Keratinocyte (primary cell): Measurements from ENCODE around the gene TSPAN10. TPM values are rescaled to one million over a fixed set of nuclear protein-coding genes. Genes with fewer than 3 reads are reported as not detected.
A peak's percentile ranks its signal among the peaks of the same experiment; 100 is the strongest.

Source experiments
- DNase-seq: peaks from one replicate; pipeline ENCODE4 v3.0.0-alpha.2; 2011; ENCODE audit warnings: low read depth, missing footprints, low spot score
- FAIRE-seq: peaks from 2 replicates; lab custom pipeline; 2011; peaks lifted over from hg19 to GRCh38; lab: Jason Lieb, UNC
- H2AFZ ChIP-seq: 2 replicates; pipeline ENCODE4 v1.6.0; 2012; ENCODE audit warnings: low read length, control low read depth, inconsistent platforms; ENCODE audit not compliant: control insufficient read depth
- H3K27ac ChIP-seq: 2 replicates; pipeline ENCODE4 v1.5.1; 2011; ENCODE audit warnings: low read length; ENCODE audit not compliant: control insufficient read depth, insufficient read depth
- H3K27me3 ChIP-seq: 3 replicates; pipeline ENCODE4 v1.6.0; 2011; ENCODE audit warnings: low read length; ENCODE audit not compliant: control insufficient read depth, insufficient read depth; ENCODE audit errors: extremely low read depth
- H3K36me3 ChIP-seq, 2 experiments: 2 replicates in 1 of 2; 3 replicates in 1 of 2; pipeline ENCODE4 v1.5.1; 2011; ENCODE audit warnings: low read length in 2 of 2, mild to moderate bottlenecking in 1 of 2; ENCODE audit not compliant: control insufficient read depth in 2 of 2, insufficient read depth in 2 of 2; ENCODE audit errors: extremely low read depth in 1 of 2
- H3K4me1 ChIP-seq: 3 replicates; pipeline ENCODE4 v1.5.1; 2011; ENCODE audit warnings: low read length; ENCODE audit not compliant: control insufficient read depth, insufficient read depth; ENCODE audit errors: extremely low read depth
- H3K4me2 ChIP-seq: 3 replicates; pipeline ENCODE4 v1.6.0; 2011; ENCODE audit warnings: low read depth, low read length; ENCODE audit not compliant: control insufficient read depth, insufficient read depth; ENCODE audit errors: extremely low read depth
- H3K4me3 ChIP-seq, 3 experiments: fragments of 200-600 bp in 1 of 3; sonication (generic) in 1 of 3; 2 replicates in 2 of 3; 3 replicates in 1 of 3; pipeline ENCODE4 v1.5.1; 2011 to 2016; ENCODE audit warnings: low read length in 3 of 3, mild to moderate bottlenecking in 3 of 3, control low read depth in 2 of 3, inconsistent platforms in 1 of 3, low read depth in 1 of 3, mixed read lengths in 1 of 3, mixed run types in 1 of 3, moderate library complexity in 1 of 3; ENCODE audit not compliant: control insufficient read depth in 2 of 3, insufficient read depth in 2 of 3; ENCODE audit errors: extremely low read depth in 1 of 3
- H3K79me2 ChIP-seq: 2 replicates; pipeline ENCODE4 v1.6.0; 2012; ENCODE audit warnings: low read length; ENCODE audit not compliant: control insufficient read depth, insufficient read depth
- H3K9ac ChIP-seq: 3 replicates; pipeline ENCODE4 v1.6.0; 2011; ENCODE audit warnings: low read length; ENCODE audit not compliant: control insufficient read depth, insufficient read depth; ENCODE audit errors: extremely low read depth
- H3K9me1 ChIP-seq: 3 replicates; pipeline ENCODE4 v1.6.0; 2011; ENCODE audit warnings: low read length; ENCODE audit not compliant: control insufficient read depth, insufficient read depth; ENCODE audit errors: extremely low read depth
- H3K9me3 ChIP-seq: 2 replicates; pipeline ENCODE4 v1.5.1; 2012; ENCODE audit warnings: low read depth, low read length; ENCODE audit not compliant: control insufficient read depth
- H4K20me1 ChIP-seq: 3 replicates; pipeline ENCODE4 v1.6.0; 2011; ENCODE audit warnings: low read length; ENCODE audit not compliant: control insufficient read depth, insufficient read depth; ENCODE audit errors: extremely low read depth
- CTCF ChIP-seq, 3 experiments: IDR thresholded peaks in 1 of 3; conservative IDR thresholded peaks in 1 of 3; optimal IDR thresholded peaks in 1 of 3; 2 replicates in 2 of 3; 3 replicates in 1 of 3; pipeline versions ENCODE3 to v1.5.1; 2011; ENCODE audit warnings: low read length in 3 of 3, mild to moderate bottlenecking in 3 of 3, moderate library complexity in 2 of 3, control low read depth in 1 of 3, inconsistent platforms in 1 of 3; ENCODE audit not compliant: insufficient read depth in 2 of 3; ENCODE audit errors: extremely low read depth in 1 of 3
- EZH2 ChIP-seq: IDR thresholded peaks from one replicate; pipeline ENCODE4 v1.6.1; 2012; ENCODE audit warnings: inconsistent platforms, mild to moderate bottlenecking, low read length, moderate library complexity
- dilution Hi-C: fragments of 300-500 bp; cut with MboI; formaldehyde crosslinking; loops from one replicate; pipeline ENCODE4 v1.7.0; 2020; ENCODE audit warnings: low sequenced_read_pairs; ENCODE audit not compliant: extremely low pct_ligation_motif_present
- polyA plus RNA-seq, 5 experiments: library from polyadenylated mRNA; depleted of rRNA in 3 of 5; stranded (reverse) in 3 of 5; stranded (forward) in 1 of 5; unstranded in 1 of 5; fragments of >200 nt; gene quantifications; 1 replicate in 1 of 5; 2 replicates in 3 of 5; 3 replicates in 1 of 5; pipeline versions ENCODE4 v1.2.1 to v1.2.3, GENCODE V29; 2011 to 2012; ENCODE audit warnings: missing spikeins in 2 of 5, low read depth in 1 of 5, low replicate concordance in 1 of 5

The TSPAN10 gene
- polyA plus RNA-seq, 1 donor (not counting 4 experiments of a cell fraction or from before 2014, with no cell fraction given) = 0.89 TPM

GRCh38 chr17:81647640-81648012 lies 10.6 kb downstream of the TSPAN10 start:
- Histone ChIP-seq H3K9me1 (no peaks in the 10 kb centered on the region), H3K9me3 (no peaks in the 10 kb centered on the region), H3K79me2 (no peaks in the 10 kb centered on the region), H3K4me3 (no peak overlapping the region), H3K9ac (no peak overlapping the region), H3K4me2 (no peak overlapping the region), H2AFZ (no peak overlapping the region), H4K20me1 (peaks cover 4% of the 10 kb centered on the region), H3K4me1 (peaks cover under 1% of the 10 kb centered on the region), H3K27ac (no peak overlapping the region), H3K27me3 (peaks cover 25% of the 10 kb centered on the region), H3K36me3 (peaks cover 0 to 3% of the 10 kb centered on the region in 2 experiments)
- FAIRE-seq (no peak), DNase-seq (no peak)
- TF ChIP-seq CTCF (optimal IDR thresholded peaks at IDR 0.05 in 1 of 3, IDR thresholded peaks at IDR 0.05 in 1 of 3, conservative IDR thresholded peaks at IDR 0.05 in 1 of 3; ENCODE audit: extremely low read depth in 1 of 3, insufficient read depth in 2 of 3, low read length in 3 of 3) (no peak), EZH2 (peak; percentile 59)
- dilution Hi-C loops = no loop called here

- DNase-seq (no peak), FAIRE-seq (no peak)
- H3K9ac ChIP-seq = no peak overlapping the region
- no peaks in the 10 kb centered on the region for H3K9me3 ChIP-seq
- TF ChIP-seq EZH2 (peak; percentile 19), CTCF (optimal IDR thresholded peaks at IDR 0.05 in 1 of 3, IDR thresholded peaks at IDR 0.05 in 1 of 3, conservative IDR thresholded peaks at IDR 0.05 in 1 of 3; ENCODE audit: extremely low read depth in 1 of 3, insufficient read depth in 2 of 3, low read length in 3 of 3) (no peak)
- peaks cover 0 to 3% of the 10 kb centered on the region in 2 experiments for H3K36me3 ChIP-seq
- H3K4me1 ChIP-seq = no peaks in the 10 kb centered on the region
- no peak overlapping the region for H3K27ac ChIP-seq
- peaks cover 4% of the 10 kb centered on the region for H4K20me1 ChIP-seq
- H3K27me3 ChIP-seq = peaks cover 25% of the 10 kb centered on the region
- H3K4me2 ChIP-seq = no peak overlapping the region
- no peaks in the 10 kb centered on the region for H3K79me2 ChIP-seq
- H3K4me3 ChIP-seq = no peak overlapping the region
- dilution Hi-C loops = no loop called here
- H2AFZ ChIP-seq = no peak overlapping the region
- no peaks in the 10 kb centered on the region for H3K9me1 ChIP-seq
These were observed 11.2 kb downstream of the TSPAN10 start for GRCh38 chr17:81648013-81648706.
